ENCODE measurements around the gene RECK. TPM values are rescaled to one million over a fixed set of nuclear protein-coding genes. Genes with fewer than 3 reads are reported as not detected.

RECK gene
- total RNA-seq, 2 experiments from 2014 or later, result 9.3 to 9.8 TPM

DNA sequence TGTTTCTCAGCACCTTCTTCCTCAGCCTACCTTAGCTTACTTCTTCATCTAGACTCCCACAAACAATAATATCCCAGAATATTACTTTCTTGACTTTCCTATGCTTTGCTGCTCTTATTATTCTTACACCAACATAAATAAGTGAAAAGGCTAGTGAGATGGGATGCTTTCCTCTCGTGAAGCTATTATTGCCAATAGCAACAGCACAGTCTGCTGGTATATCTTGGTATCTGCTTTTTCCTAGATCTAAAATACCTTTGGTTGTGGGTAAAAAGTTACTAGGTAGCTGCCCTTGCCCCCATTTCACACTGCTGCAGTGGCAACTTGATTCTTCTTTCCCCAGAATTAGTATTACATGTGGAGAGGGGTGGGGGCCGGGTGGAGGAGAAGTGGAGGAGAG, 73.7 kb downstream of the RECK start:
- Mint-ChIP-seq H3K36me3 (ENCODE audit: low read depth) (peaks cover 36% of the 10 kb centered on the region), H3K27me3 (no peaks in the 10 kb centered on the region)
- H3K27me3 ChIP-seq (ENCODE audit: control insufficient read depth in 1 of 2, insufficient read depth in 2 of 2, low read length in 2 of 2), result no peaks in the 10 kb centered on the region

DNA sequence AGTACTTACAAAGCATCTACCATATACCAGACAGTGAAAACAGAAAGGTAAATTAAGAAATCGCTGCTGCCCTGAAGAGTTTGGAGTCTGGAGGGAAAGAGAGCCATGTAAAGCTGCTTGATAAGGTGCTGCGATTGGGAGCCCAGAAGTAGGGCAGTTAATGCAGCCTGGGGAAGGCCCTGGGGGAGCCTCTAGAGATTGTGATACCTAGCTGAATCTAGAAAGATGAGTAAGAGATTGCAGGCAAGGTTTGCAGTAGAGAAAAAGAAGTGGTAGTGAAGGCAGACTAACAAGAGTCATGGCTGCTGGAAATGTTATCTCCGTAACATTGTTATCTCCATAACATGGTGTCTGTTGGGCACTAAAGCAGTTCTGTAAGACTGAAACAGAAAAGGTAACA, 75.8 kb downstream of the RECK start:
- CTCF ChIA-PET, result interaction anchor here (2.9 kb wide), 1 partner anchor 54 kb away, joined by 9 read pairs; no protein-coding TSS in a partner anchor
- peaks cover 10% of the 10 kb centered on the region for H3K36me3 ChIP-seq (ENCODE audit: insufficient read depth, low read length)
- Mint-ChIP-seq H3K9me3 (no peaks in the 10 kb centered on the region), H3K36me3 (ENCODE audit: low read depth) (peaks cover 47% of the 10 kb centered on the region), H3K27ac (no peak overlapping the region), H3K4me1 (ENCODE audit: low read depth) (no peaks in the 10 kb centered on the region), H3K27me3 (no peaks in the 10 kb centered on the region), H3K4me3 (no peak overlapping the region)
- POLR2A ChIA-PET, result no interaction called here
- ATAC-seq (ENCODE audit: poor library complexity), result no peak
- H3K27me3 ChIP-seq (ENCODE audit: control insufficient read depth in 1 of 2, insufficient read depth in 2 of 2, low read length in 2 of 2), result no peaks in the 10 kb centered on the region
- intact Hi-C loops (cut with DNase I, micrococcal nuclease), result no loop called here
- TF ChIP-seq, protein P1, sequence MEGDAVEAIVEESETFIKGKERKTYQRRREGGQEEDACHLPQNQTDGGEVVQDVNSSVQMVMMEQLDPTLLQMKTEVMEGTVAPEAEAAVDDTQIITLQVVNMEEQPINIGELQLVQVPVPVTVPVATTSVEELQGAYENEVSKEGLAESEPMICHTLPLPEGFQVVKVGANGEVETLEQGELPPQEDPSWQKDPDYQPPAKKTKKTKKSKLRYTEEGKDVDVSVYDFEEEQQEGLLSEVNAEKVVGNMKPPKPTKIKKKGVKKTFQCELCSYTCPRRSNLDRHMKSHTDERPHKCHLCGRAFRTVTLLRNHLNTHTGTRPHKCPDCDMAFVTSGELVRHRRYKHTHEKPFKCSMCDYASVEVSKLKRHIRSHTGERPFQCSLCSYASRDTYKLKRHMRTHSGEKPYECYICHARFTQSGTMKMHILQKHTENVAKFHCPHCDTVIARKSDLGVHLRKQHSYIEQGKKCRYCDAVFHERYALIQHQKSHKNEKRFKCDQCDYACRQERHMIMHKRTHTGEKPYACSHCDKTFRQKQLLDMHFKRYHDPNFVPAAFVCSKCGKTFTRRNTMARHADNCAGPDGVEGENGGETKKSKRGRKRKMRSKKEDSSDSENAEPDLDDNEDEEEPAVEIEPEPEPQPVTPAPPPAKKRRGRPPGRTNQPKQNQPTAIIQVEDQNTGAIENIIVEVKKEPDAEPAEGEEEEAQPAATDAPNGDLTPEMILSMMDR (IDR thresholded peaks at IDR 0.05), result no peak
- H3K9me3 ChIP-seq (ENCODE audit: control insufficient read depth in 1 of 2, insufficient read depth in 1 of 2, low read length in 2 of 2), result no peaks in the 10 kb centered on the region
- no peak overlapping the region for H3K27ac ChIP-seq (ENCODE audit: low read depth in 1 of 2, low read length in 2 of 2)
- DNase-seq, result no peak
- no peak overlapping the region for H3K4me3 ChIP-seq (ENCODE audit: low read length)
- H3K4me1 ChIP-seq (ENCODE audit: insufficient read depth, low read length), result no peaks in the 10 kb centered on the region

More for the DNA sequence above, 73.7 kb downstream of the RECK start:
- H3K4me1 ChIP-seq (ENCODE audit: insufficient read depth, low read length), result no peaks in the 10 kb centered on the region
- no peaks in the 10 kb centered on the region for H3K9me3 ChIP-seq (ENCODE audit: control insufficient read depth in 1 of 2, insufficient read depth in 1 of 2, low read length in 2 of 2)
- intact Hi-C loops (cut with DNase I, micrococcal nuclease), result no loop called here
- H3K36me3 ChIP-seq (ENCODE audit: insufficient read depth, low read length), result peaks cover 6% of the 10 kb centered on the region
- DNase-seq (no peak), ATAC-seq (ENCODE audit: poor library complexity) (no peak)
- H3K9me3 Mint-ChIP-seq, result no peaks in the 10 kb centered on the region
- H3K4me3 Mint-ChIP-seq, result no peak overlapping the region
- no peaks in the 10 kb centered on the region for H3K4me1 Mint-ChIP-seq (ENCODE audit: low read depth)
- H3K4me3 ChIP-seq (ENCODE audit: low read length), result no peak overlapping the region
- ChIA-PET CTCF (interaction anchor here (2.9 kb wide), 1 partner anchor 56 kb away, joined by 9 read pairs; no protein-coding TSS in a partner anchor), POLR2A (interaction anchor here (1.4 kb wide), 1 partner anchor 27 kb away, joined by 4 read pairs; the partner anchor contains the start of gene GLIPR2)
- TF ChIP-seq, protein P1 (IDR thresholded peaks at IDR 0.05), result no peak
- H3K27ac Mint-ChIP-seq, result no peak overlapping the region
- H3K27ac ChIP-seq (ENCODE audit: low read depth in 1 of 2, low read length in 2 of 2), result no peak overlapping the region

DNA sequence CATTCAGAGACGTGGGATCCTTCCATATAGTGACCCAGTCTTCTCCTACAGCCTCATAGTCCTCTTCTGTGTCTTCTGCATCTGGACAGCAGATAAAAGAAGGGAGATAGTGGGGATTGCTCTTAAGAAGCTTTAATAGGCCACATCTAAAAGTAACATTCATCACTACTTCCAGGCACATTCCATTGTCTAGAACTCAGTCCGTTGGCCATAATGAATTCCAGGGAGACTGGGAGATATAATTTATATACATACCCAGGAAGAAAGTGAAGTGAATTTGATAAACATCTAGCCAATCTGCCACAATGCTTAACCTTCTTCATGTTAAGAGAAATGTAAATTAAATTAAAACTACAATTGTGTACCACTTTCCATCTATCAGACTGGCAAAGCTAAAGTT, 77.3 kb downstream of the RECK start:
- Mint-ChIP-seq H3K4me1 (ENCODE audit: low read depth) (no peaks in the 10 kb centered on the region), H3K27me3 (no peaks in the 10 kb centered on the region), H3K4me3 (no peak overlapping the region), H3K27ac (no peak overlapping the region), H3K36me3 (ENCODE audit: low read depth) (peaks cover 46% of the 10 kb centered on the region), H3K9me3 (no peaks in the 10 kb centered on the region)
- no peak for ATAC-seq (ENCODE audit: poor library complexity)
- no peak for DNase-seq
- ChIA-PET POLR2A (no interaction called here), CTCF (no interaction called here)
- Histone ChIP-seq H3K27me3 (ENCODE audit: control insufficient read depth in 1 of 2, insufficient read depth in 2 of 2, low read length in 2 of 2) (no peaks in the 10 kb centered on the region), H3K36me3 (ENCODE audit: insufficient read depth, low read length) (peaks cover 4% of the 10 kb centered on the region), H3K27ac (ENCODE audit: low read depth in 1 of 2, low read length in 2 of 2) (no peak overlapping the region), H3K4me1 (ENCODE audit: insufficient read depth, low read length) (no peaks in the 10 kb centered on the region), H3K9me3 (ENCODE audit: control insufficient read depth in 1 of 2, insufficient read depth in 1 of 2, low read length in 2 of 2) (no peaks in the 10 kb centered on the region), H3K4me3 (ENCODE audit: low read length) (no peak overlapping the region)
- TF ChIP-seq, protein P1 (IDR thresholded peaks at IDR 0.05), result no peak
- intact Hi-C loops (cut with DNase I, micrococcal nuclease), result no loop called here
